ENCODE results near the gene LRP1B. TPM values are rescaled to one million over a fixed set of nuclear protein-coding genes. Genes with fewer than 3 reads are reported as not detected.

Gene LRP1B
- total and polyA plus RNA-seq, 4 donors = 0.01 to 0.84 (median 0.17) TPM

- no peak for DNase-seq (ENCODE audit: low spot score)
- no peak for TF ChIP-seq ATF3 (IDR thresholded peaks at IDR 0.05)
- TF ChIP-seq MAX (IDR thresholded peaks at IDR 0.05) = no peak
- no peak for TF ChIP-seq GABPA (IDR thresholded peaks at IDR 0.05 in 1 of 2, conservative IDR thresholded peaks at IDR 0.05 in 1 of 2)
- no peak for TF ChIP-seq REST (IDR thresholded peaks at IDR 0.05)
- TF ChIP-seq FOXA2 (IDR thresholded peaks at IDR 0.05) = no peak
- TF ChIP-seq RAD21 (IDR thresholded peaks at IDR 0.05) = no peak
- no peak for TF ChIP-seq HNF4G (IDR thresholded peaks at IDR 0.05)
- TF ChIP-seq JUND (IDR thresholded peaks at IDR 0.05) = no peak
- TF ChIP-seq TAF1 (conservative IDR thresholded peaks at IDR 0.05) = no peak
- no peak for TF ChIP-seq NR2F2 (IDR thresholded peaks at IDR 0.05)
- TF ChIP-seq FOXA1 (IDR thresholded peaks at IDR 0.05) = no peak
- TF ChIP-seq SP1 (IDR thresholded peaks at IDR 0.05) = no peak
- Histone ChIP-seq H3K4me1 (ENCODE audit: control insufficient read depth in 4 of 4, insufficient read depth in 4 of 4, low read length in 3 of 4) (no peaks in the 10 kb centered on the region), H3K27ac (ENCODE audit: low read depth in 1 of 2, low read length in 2 of 2) (no peak overlapping the region), H3K9me3 (ENCODE audit: control insufficient read depth in 4 of 4, low read length in 3 of 4) (no peaks in the 10 kb centered on the region), H3K4me3 (ENCODE audit: low read depth in 1 of 3, low read length in 3 of 3) (no peak overlapping the region), H3K27me3 (ENCODE audit: control insufficient read depth in 4 of 4, insufficient read depth in 4 of 4, low read length in 3 of 4) (no peaks in the 10 kb centered on the region), H3K36me3 (ENCODE audit: control insufficient read depth in 4 of 4, insufficient read depth in 3 of 4, low read depth in 1 of 4, low read length in 3 of 4) (no peaks in the 10 kb centered on the region), H3K9ac (ENCODE audit: low read depth in 1 of 2, low read length in 2 of 2) (no peak overlapping the region)
- WGBS = 63% methylated on average over 2 of the region's 2 CpGs
Measured at GRCh38 chr2:141038341-141038740, 1092.5 kb downstream of the LRP1B start.

GRCh38 chr2:141037361-141037760, 1093.5 kb downstream of the LRP1B start:
- Histone ChIP-seq H3K9me3 (ENCODE audit: control insufficient read depth in 4 of 4, low read length in 3 of 4) (no peaks in the 10 kb centered on the region), H3K27ac (ENCODE audit: low read depth in 1 of 2, low read length in 2 of 2) (no peak overlapping the region), H3K36me3 (ENCODE audit: control insufficient read depth in 4 of 4, insufficient read depth in 3 of 4, low read depth in 1 of 4, low read length in 3 of 4) (no peaks in the 10 kb centered on the region), H3K9ac (ENCODE audit: low read depth in 1 of 2, low read length in 2 of 2) (no peak overlapping the region), H3K4me1 (ENCODE audit: control insufficient read depth in 4 of 4, insufficient read depth in 4 of 4, low read length in 3 of 4) (no peaks in the 10 kb centered on the region), H3K27me3 (ENCODE audit: control insufficient read depth in 4 of 4, insufficient read depth in 4 of 4, low read length in 3 of 4) (no peaks in the 10 kb centered on the region), H3K4me3 (ENCODE audit: low read depth in 1 of 3, low read length in 3 of 3) (no peak overlapping the region)
- 54% methylated on average over 2 of the region's 2 CpGs for WGBS
- no peak for DNase-seq (ENCODE audit: low spot score)
- TF ChIP-seq FOXA1 (IDR thresholded peaks at IDR 0.05) = no peak
- TF ChIP-seq HNF4A (conservative IDR thresholded peaks at IDR 0.05) = no peak
- TF ChIP-seq RXRA (IDR thresholded peaks at IDR 0.05) = no peak
- TF ChIP-seq CTCF (IDR thresholded peaks at IDR 0.05; ENCODE audit: low read depth, low read length, missing input control) = no peak
- no peak for TF ChIP-seq ATF3 (IDR thresholded peaks at IDR 0.05)
- no peak for TF ChIP-seq REST (IDR thresholded peaks at IDR 0.05)
- no peak for TF ChIP-seq RAD21 (IDR thresholded peaks at IDR 0.05)
- TF ChIP-seq NR2F2 (IDR thresholded peaks at IDR 0.05) = no peak
